ENCODE data around the gene SS18L1. TPM values are rescaled to one million over a fixed set of nuclear protein-coding genes. Genes with fewer than 3 reads are reported as not detected.

The SS18L1 gene
- total and polyA plus RNA-seq, 2 donors (not counting 1 experiment from before 2014, with no cell fraction given): 4.7 to 7.4 TPM

GRCh38 chr20:62198931-62199330 lies 55.4 kb downstream of the SS18L1 start:
- H3K27me3 ChIP-seq (ENCODE audit: control insufficient read depth, insufficient read depth, low read length): no peaks in the 10 kb centered on the region
- no peaks in the 10 kb centered on the region for H3K4me1 ChIP-seq (ENCODE audit: control insufficient read depth, extremely low read depth, insufficient read depth, low read length)
- no peak overlapping the region for H3K4me3 ChIP-seq (replicated peaks in 1 of 4; ENCODE audit: control extremely low read depth in 1 of 4, insufficient read depth in 1 of 4, low read depth in 3 of 4, low read length in 4 of 4)
- no peak overlapping the region for H3K9ac ChIP-seq (ENCODE audit: insufficient read depth, low read length)
- no peak overlapping the region for H2AFZ ChIP-seq (ENCODE audit: low read length)
- no peaks in the 10 kb centered on the region for H3K79me2 ChIP-seq (ENCODE audit: control insufficient read depth, insufficient read depth, low read length)
- H3K27ac ChIP-seq (ENCODE audit: insufficient read depth, low read length): no peak overlapping the region
- H3K9me3 ChIP-seq (ENCODE audit: control insufficient read depth, insufficient read depth, low read depth, low read length): no peaks in the 10 kb centered on the region
- no peak overlapping the region for H3K4me2 ChIP-seq (ENCODE audit: extremely low read depth, insufficient read depth, low read length)
- H3K36me3 ChIP-seq (ENCODE audit: control insufficient read depth, insufficient read depth, low read length): peaks cover 22% of the 10 kb centered on the region
- H4K20me1 ChIP-seq (ENCODE audit: control insufficient read depth, extremely low read depth, insufficient read depth, low read length): no peaks in the 10 kb centered on the region
- no peak for DNase-seq (ENCODE audit: low read depth in 2 of 2)
- TF ChIP-seq EZH2 (IDR thresholded peaks at IDR 0.05; ENCODE audit: low read length, missing control alignments): no peak

- H3K79me2 ChIP-seq (ENCODE audit: control insufficient read depth, insufficient read depth, low read length): no peaks in the 10 kb centered on the region
- H3K27me3 ChIP-seq (ENCODE audit: control insufficient read depth, insufficient read depth, low read length): no peaks in the 10 kb centered on the region
- no peak overlapping the region for H3K27ac ChIP-seq (ENCODE audit: insufficient read depth, low read length)
- H3K36me3 ChIP-seq (ENCODE audit: control insufficient read depth, insufficient read depth, low read length): peaks cover 22% of the 10 kb centered on the region
- no peaks in the 10 kb centered on the region for H3K4me1 ChIP-seq (ENCODE audit: control insufficient read depth, extremely low read depth, insufficient read depth, low read length)
- H3K4me3 ChIP-seq (replicated peaks in 1 of 4; ENCODE audit: control extremely low read depth in 1 of 4, insufficient read depth in 1 of 4, low read depth in 3 of 4, low read length in 4 of 4): no peak overlapping the region
- no peaks in the 10 kb centered on the region for H3K9me3 ChIP-seq (ENCODE audit: control insufficient read depth, insufficient read depth, low read depth, low read length)
- H4K20me1 ChIP-seq (ENCODE audit: control insufficient read depth, extremely low read depth, insufficient read depth, low read length): no peaks in the 10 kb centered on the region
- DNase-seq (ENCODE audit: low read depth in 2 of 2): no peak
- no peak for TF ChIP-seq CTCF (conservative IDR thresholded peaks at IDR 0.05 in 1 of 2, IDR thresholded peaks at IDR 0.05 in 1 of 2; ENCODE audit: low read depth in 1 of 2, low read length in 2 of 2)
- no peak for TF ChIP-seq EZH2 (IDR thresholded peaks at IDR 0.05; ENCODE audit: low read length, missing control alignments)
- H3K9ac ChIP-seq (ENCODE audit: insufficient read depth, low read length): no peak overlapping the region
- H3K4me2 ChIP-seq (ENCODE audit: extremely low read depth, insufficient read depth, low read length): no peak overlapping the region
- H2AFZ ChIP-seq (ENCODE audit: low read length): no peak overlapping the region
Observed at GRCh38 chr20:62200491-62201172, 57.1 kb downstream of the SS18L1 start.

GRCh38 chr20:62201173-62202082 lies 57.9 kb downstream of the SS18L1 start:
- Histone ChIP-seq H4K20me1 (ENCODE audit: control insufficient read depth, extremely low read depth, insufficient read depth, low read length) (no peaks in the 10 kb centered on the region), H3K4me2 (ENCODE audit: extremely low read depth, insufficient read depth, low read length) (no peak overlapping the region), H3K4me3 (replicated peaks in 1 of 4; ENCODE audit: control extremely low read depth in 1 of 4, insufficient read depth in 1 of 4, low read depth in 3 of 4, low read length in 4 of 4) (no peak overlapping the region), H3K9me3 (ENCODE audit: control insufficient read depth, insufficient read depth, low read depth, low read length) (no peaks in the 10 kb centered on the region), H2AFZ (ENCODE audit: low read length) (no peak overlapping the region), H3K9ac (ENCODE audit: insufficient read depth, low read length) (no peak overlapping the region), H3K27me3 (ENCODE audit: control insufficient read depth, insufficient read depth, low read length) (no peaks in the 10 kb centered on the region), H3K4me1 (ENCODE audit: control insufficient read depth, extremely low read depth, insufficient read depth, low read length) (no peaks in the 10 kb centered on the region), H3K27ac (ENCODE audit: insufficient read depth, low read length) (no peak overlapping the region), H3K36me3 (ENCODE audit: control insufficient read depth, insufficient read depth, low read length) (peaks cover 22% of the 10 kb centered on the region), H3K79me2 (ENCODE audit: control insufficient read depth, insufficient read depth, low read length) (no peaks in the 10 kb centered on the region)
- no peak for DNase-seq (ENCODE audit: low read depth in 2 of 2)
- TF ChIP-seq EZH2 (IDR thresholded peaks at IDR 0.05; ENCODE audit: low read length, missing control alignments): no peak
- TF ChIP-seq CTCF (conservative IDR thresholded peaks at IDR 0.05 in 1 of 2, IDR thresholded peaks at IDR 0.05 in 1 of 2; ENCODE audit: low read depth in 1 of 2, low read length in 2 of 2): no peak

Data from fibroblast of lung (primary cell).